ENCODE data around the gene PEMT. TPM values are rescaled to one million over a fixed set of nuclear protein-coding genes. Genes with fewer than 3 reads are reported as not detected.

PEMT gene
- total RNA-seq, 1 experiment from 2014 or later, result 79.9 TPM

GRCh38 chr17:17504341-17505140 lies 87.0 kb downstream of the PEMT start:
- no peak for DNase-seq (ENCODE audit: low read depth)

GRCh38 chr17:17503566-17504130 lies 87.9 kb downstream of the PEMT start:
- DNase-seq (ENCODE audit: low read depth), result no peak

GRCh38 chr17:17502741-17503565 lies 88.6 kb downstream of the PEMT start:
- no peak for DNase-seq (ENCODE audit: low read depth)

GRCh38 chr17:17500999-17501605 lies 90.4 kb downstream of the PEMT start:
- no peak for DNase-seq (ENCODE audit: low read depth)

GRCh38 chr17:17499402-17500145 lies 91.9 kb downstream of the PEMT start:
- DNase-seq (ENCODE audit: low read depth), result no peak

GRCh38 chr17:17498606-17499301 lies 92.8 kb downstream of the PEMT start:
- DNase-seq (ENCODE audit: low read depth), result no peak

GRCh38 chr17:17497845-17498520 lies 93.5 kb downstream of the PEMT start:
- no peak for DNase-seq (ENCODE audit: low read depth)

GRCh38 chr17:17497065-17497844 lies 94.3 kb downstream of the PEMT start:
- DNase-seq (ENCODE audit: low read depth), result no peak

- peak; percentile 55 for DNase-seq (ENCODE audit: low read depth)
Measured at GRCh38 chr17:17496189-17497064, 95.1 kb downstream of the PEMT start, which contains the start of gene RASD1. RASD1 (minus strand) TSS chr17:17496395; CDS start chr17:17496181, 214 bp downstream.

GRCh38 chr17:17495536-17496188 lies 95.8 kb downstream of the PEMT start:
- no peak for DNase-seq (ENCODE audit: low read depth)

- DNase-seq (ENCODE audit: low read depth), result no peak
Measured at GRCh38 chr17:17494870-17495535, 96.5 kb downstream of the PEMT start.

- no peak for DNase-seq (ENCODE audit: low read depth)
Measured at GRCh38 chr17:17494499-17494869, 97.0 kb downstream of the PEMT start.

GRCh38 chr17:17493986-17494466 lies 97.5 kb downstream of the PEMT start:
- DNase-seq (ENCODE audit: low read depth), result no peak

- DNase-seq (ENCODE audit: low read depth), result no peak
Measured at GRCh38 chr17:17493249-17493985, 98.1 kb downstream of the PEMT start.

- DNase-seq (ENCODE audit: low read depth), result no peak
Measured at GRCh38 chr17:17492571-17492970, 98.9 kb downstream of the PEMT start.

- no peak for DNase-seq (ENCODE audit: low read depth)
Measured at GRCh38 chr17:17492085-17492484, 99.4 kb downstream of the PEMT start.
